WTC11 (cell line): ENCODE results near the gene TLR3. TPM values are rescaled to one million over a fixed set of nuclear protein-coding genes. Genes with fewer than 3 reads are reported as not detected.

Experiments
- ATAC-seq: fragments of 200-7000 bp; cut with Tn5 transposase; 2 replicates; pipeline ENCODE4 v1.10.0; 2021; ENCODE audit warnings: mild to moderate bottlenecking, moderate library complexity
- CTCF ChIA-PET: fragments of 300-600 bp; sonication (Branson Sonifier 250); formaldehyde crosslinking; loops from one replicate; lab custom pipeline; 2021; ENCODE audit warnings: antibody characterized with exemption; lab: Charles Lee
- POLR2A ChIA-PET: fragments of 350-600 bp; sonication (Branson Sonifier 250); formaldehyde crosslinking; loops from one replicate; lab custom pipeline; 2021; ENCODE audit warnings: antibody characterized with exemption; lab: Charles Lee
- DNase-seq: peaks from one replicate; pipeline ENCODE4 v3.0.0; 2021; ENCODE audit warnings: low spot score
- H3K27ac Mint-ChIP-seq: 2 replicates; pipeline ENCODE4 v1.8.0; 2021; ENCODE audit warnings: mixed read lengths
- H3K27me3 Mint-ChIP-seq: 2 replicates; pipeline ENCODE4 v1.8.0; 2021; ENCODE audit warnings: low read depth, mild to moderate bottlenecking, moderate library complexity, mixed read lengths
- H3K36me3 Mint-ChIP-seq: 2 replicates; pipeline ENCODE4 v1.8.0; 2021; ENCODE audit warnings: mixed read lengths
- H3K4me1 Mint-ChIP-seq: 2 replicates; pipeline ENCODE4 v1.8.0; 2022; ENCODE audit warnings: mixed read lengths
- H3K4me3 Mint-ChIP-seq: 2 replicates; pipeline ENCODE4 v1.8.0; 2021; ENCODE audit warnings: mild to moderate bottlenecking, moderate library complexity, mixed read lengths
- H3K9me3 Mint-ChIP-seq: 2 replicates; pipeline ENCODE4 v1.8.0; 2021; ENCODE audit warnings: mixed read lengths
- ELF4 ChIP-seq: sonication (generic); formaldehyde crosslinking; IDR thresholded peaks from 2 replicates; pipeline ENCODE4 v1.8.1; 2022; ENCODE audit warnings: low read depth, mild to moderate bottlenecking, moderate library complexity, missing genetic modification reagents
- EMX1 ChIP-seq: fragments of 250-450 bp; sonication (Bioruptor Pico); IDR thresholded peaks from 2 replicates; pipeline ENCODE4 v1.8.0; 2021; ENCODE audit warnings: mild to moderate bottlenecking
- ESRRA ChIP-seq: sonication (generic); formaldehyde crosslinking; IDR thresholded peaks from 2 replicates; pipeline ENCODE4 v1.8.1; 2022; ENCODE audit warnings: mild to moderate bottlenecking, missing genetic modification reagents, borderline replicate concordance
- FOXK1 ChIP-seq: sonication (generic); formaldehyde crosslinking; IDR thresholded peaks from 2 replicates; pipeline ENCODE4 v1.8.0; 2022; ENCODE audit warnings: mild to moderate bottlenecking, moderate library complexity, missing genetic modification reagents
- FOXP4 ChIP-seq: sonication (generic); formaldehyde crosslinking; IDR thresholded peaks from 2 replicates; pipeline ENCODE4 v1.8.0; 2022; ENCODE audit warnings: mild to moderate bottlenecking, missing genetic modification reagents
- IRF2 ChIP-seq: sonication (generic); formaldehyde crosslinking; IDR thresholded peaks from 2 replicates; pipeline ENCODE4 v1.8.0; 2022; ENCODE audit warnings: low read depth, missing genetic modification reagents, borderline replicate concordance
- JAZF1 ChIP-seq: fragments of 250-450 bp; sonication (Bioruptor Pico); IDR thresholded peaks from 2 replicates; pipeline ENCODE4 v1.9.0; 2021; ENCODE audit warnings: moderate library complexity, mild to moderate bottlenecking, inconsistent platforms
- JUN ChIP-seq: sonication (generic); formaldehyde crosslinking; IDR thresholded peaks from 2 replicates; pipeline ENCODE4 v1.8.0; 2023; ENCODE audit warnings: mild to moderate bottlenecking, missing genetic modification reagents
- MLX ChIP-seq: sonication (generic); formaldehyde crosslinking; IDR thresholded peaks from 2 replicates; pipeline ENCODE4 v1.8.1; 2023; ENCODE audit warnings: mild to moderate bottlenecking, missing genetic modification reagents, moderate library complexity
- MYBL2 ChIP-seq: sonication (generic); formaldehyde crosslinking; IDR thresholded peaks from 2 replicates; pipeline ENCODE4 v1.8.1; 2023; ENCODE audit warnings: mild to moderate bottlenecking, moderate library complexity, missing genetic modification reagents
- NFE2L1 ChIP-seq: sonication (generic); formaldehyde crosslinking; IDR thresholded peaks from 2 replicates; pipeline ENCODE4 v1.8.1; 2023; ENCODE audit warnings: missing genetic modification reagents
- NR2C2 ChIP-seq: sonication (generic); formaldehyde crosslinking; IDR thresholded peaks from 2 replicates; pipeline ENCODE4 v1.8.0; 2022; ENCODE audit warnings: mild to moderate bottlenecking, missing genetic modification reagents
- NR3C1 ChIP-seq: sonication (generic); formaldehyde crosslinking; conservative IDR thresholded peaks from 2 replicates; pipeline ENCODE4 v1.8.1; 2023; ENCODE audit warnings: low read depth, mild to moderate bottlenecking, missing genetic modification reagents
- PRRX2 ChIP-seq: fragments of 250-450 bp; sonication (Bioruptor Pico); IDR thresholded peaks from 2 replicates; pipeline ENCODE4 v1.8.0; 2021; ENCODE audit warnings: mild to moderate bottlenecking
- TEAD1 ChIP-seq: sonication (generic); formaldehyde crosslinking; IDR thresholded peaks from 2 replicates; pipeline ENCODE4 v1.8.0; 2022; ENCODE audit warnings: mild to moderate bottlenecking, missing genetic modification reagents
- TP53 ChIP-seq: sonication (generic); formaldehyde crosslinking; IDR thresholded peaks from 2 replicates; pipeline ENCODE4 v1.8.1; 2023; ENCODE audit warnings: mild to moderate bottlenecking, missing genetic modification reagents
- ZBTB21 ChIP-seq: sonication (generic); formaldehyde crosslinking; IDR thresholded peaks from 2 replicates; pipeline ENCODE4 v1.8.1; 2023; ENCODE audit warnings: mild to moderate bottlenecking, missing genetic modification reagents, borderline replicate concordance
- ZNF138 ChIP-seq: sonication (generic); formaldehyde crosslinking; conservative IDR thresholded peaks from 2 replicates; pipeline ENCODE4 v1.8.1; 2022; ENCODE audit warnings: mild to moderate bottlenecking, moderate library complexity, missing genetic modification reagents
- total RNA-seq: library from RNA; stranded (reverse); gene quantifications from 3 replicates; pipeline ENCODE4 v1.2.3, GENCODE V29; 2021
- TF ChIP-seq, protein P1 (sequence below): sonication (generic); formaldehyde crosslinking; conservative IDR thresholded peaks from 2 replicates; pipeline ENCODE4 v1.8.1; 2023; ENCODE audit warnings: mild to moderate bottlenecking, low read depth, missing genetic modification reagents, moderate library complexity
- TF ChIP-seq, protein P2 (sequence below): sonication (generic); formaldehyde crosslinking; IDR thresholded peaks from 2 replicates; pipeline ENCODE4 v1.8.0; 2023; ENCODE audit warnings: missing genetic modification reagents
- TF ChIP-seq, protein P3 (sequence below): fragments of 250-450 bp; sonication (Bioruptor Pico); IDR thresholded peaks from 2 replicates; pipeline ENCODE4 v1.9.0; 2021; ENCODE audit warnings: mild to moderate bottlenecking

Gene TLR3
- total RNA-seq, 1 experiment from 2014 or later, result 1.8 TPM

DNA sequence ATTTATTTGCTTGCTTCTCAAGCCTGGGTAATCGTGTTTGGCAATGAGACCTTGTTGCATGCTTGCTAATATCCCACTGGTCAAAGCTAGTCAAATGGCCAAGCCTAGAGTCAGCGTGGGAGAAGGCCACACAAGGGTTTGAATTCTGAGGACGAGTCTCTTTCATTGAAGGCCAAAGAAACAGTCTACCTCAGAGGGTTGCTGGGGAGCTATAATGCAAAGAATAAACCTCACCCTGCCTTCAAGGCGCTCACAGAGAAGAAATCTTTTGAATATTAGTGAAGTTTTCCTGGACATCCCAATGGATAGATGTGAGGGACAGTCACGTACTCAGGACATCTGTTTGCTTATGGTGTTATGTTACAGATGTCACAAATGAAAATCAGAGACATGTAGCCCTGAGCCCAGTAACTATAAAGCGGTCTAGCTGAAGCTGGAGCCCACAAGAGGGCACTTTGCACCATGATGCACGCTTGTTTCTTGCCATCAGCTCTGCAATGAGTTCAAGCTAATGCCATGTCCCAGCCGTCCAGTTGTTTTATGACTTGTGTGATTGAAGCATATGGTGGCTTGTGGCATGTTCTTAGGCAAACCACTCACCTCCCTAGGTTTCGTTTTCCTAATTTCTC, 1.1 kb upstream of the TLR3 start (continued):
- TF ChIP-seq, protein P1, sequence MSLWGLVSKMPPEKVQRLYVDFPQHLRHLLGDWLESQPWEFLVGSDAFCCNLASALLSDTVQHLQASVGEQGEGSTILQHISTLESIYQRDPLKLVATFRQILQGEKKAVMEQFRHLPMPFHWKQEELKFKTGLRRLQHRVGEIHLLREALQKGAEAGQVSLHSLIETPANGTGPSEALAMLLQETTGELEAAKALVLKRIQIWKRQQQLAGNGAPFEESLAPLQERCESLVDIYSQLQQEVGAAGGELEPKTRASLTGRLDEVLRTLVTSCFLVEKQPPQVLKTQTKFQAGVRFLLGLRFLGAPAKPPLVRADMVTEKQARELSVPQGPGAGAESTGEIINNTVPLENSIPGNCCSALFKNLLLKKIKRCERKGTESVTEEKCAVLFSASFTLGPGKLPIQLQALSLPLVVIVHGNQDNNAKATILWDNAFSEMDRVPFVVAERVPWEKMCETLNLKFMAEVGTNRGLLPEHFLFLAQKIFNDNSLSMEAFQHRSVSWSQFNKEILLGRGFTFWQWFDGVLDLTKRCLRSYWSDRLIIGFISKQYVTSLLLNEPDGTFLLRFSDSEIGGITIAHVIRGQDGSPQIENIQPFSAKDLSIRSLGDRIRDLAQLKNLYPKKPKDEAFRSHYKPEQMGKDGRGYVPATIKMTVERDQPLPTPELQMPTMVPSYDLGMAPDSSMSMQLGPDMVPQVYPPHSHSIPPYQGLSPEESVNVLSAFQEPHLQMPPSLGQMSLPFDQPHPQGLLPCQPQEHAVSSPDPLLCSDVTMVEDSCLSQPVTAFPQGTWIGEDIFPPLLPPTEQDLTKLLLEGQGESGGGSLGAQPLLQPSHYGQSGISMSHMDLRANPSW (CRISPR knock-in tag), result no peak
- TF ChIP-seq JAZF1 (CRISPR knock-in tag), result no peak
- no peak for TF ChIP-seq ESRRA (CRISPR knock-in tag)
- TF ChIP-seq FOXP4 (CRISPR knock-in tag), result no peak
- no peak for TF ChIP-seq NR3C1 (CRISPR knock-in tag)
- TF ChIP-seq IRF2 (CRISPR knock-in tag), result no peak

- H3K36me3 Mint-ChIP-seq, result no peaks in the 10 kb centered on the region
- peaks cover 15% of the 10 kb centered on the region for H3K4me1 Mint-ChIP-seq
- H3K27ac Mint-ChIP-seq, result no peak overlapping the region; the same call in 1 of the 2 replicates
- no peaks in the 10 kb centered on the region for H3K27me3 Mint-ChIP-seq
- ChIA-PET POLR2A (no interaction called here), CTCF (interaction anchor here (0.6 to 4.3 kb wide), 3 partner anchors 41 to 67 kb away, joined by 3 to 71 read pairs (median 38); no protein-coding TSS in a partner anchor)
- ATAC-seq, result no peak
- H3K9me3 Mint-ChIP-seq, result no peaks in the 10 kb centered on the region
- H3K4me3 Mint-ChIP-seq, result no peak overlapping the region
- no peak for DNase-seq
- no peak for TF ChIP-seq FOXK1
- TF ChIP-seq NFE2L1 (CRISPR knock-in tag), result no peak
- no peak for TF ChIP-seq ZBTB21 (CRISPR knock-in tag)
- no peak for TF ChIP-seq NR2C2 (CRISPR knock-in tag)
- TF ChIP-seq PRRX2 (CRISPR knock-in tag), result no peak
- no peak for TF ChIP-seq TEAD1 (CRISPR knock-in tag)
- TF ChIP-seq, protein P2, sequence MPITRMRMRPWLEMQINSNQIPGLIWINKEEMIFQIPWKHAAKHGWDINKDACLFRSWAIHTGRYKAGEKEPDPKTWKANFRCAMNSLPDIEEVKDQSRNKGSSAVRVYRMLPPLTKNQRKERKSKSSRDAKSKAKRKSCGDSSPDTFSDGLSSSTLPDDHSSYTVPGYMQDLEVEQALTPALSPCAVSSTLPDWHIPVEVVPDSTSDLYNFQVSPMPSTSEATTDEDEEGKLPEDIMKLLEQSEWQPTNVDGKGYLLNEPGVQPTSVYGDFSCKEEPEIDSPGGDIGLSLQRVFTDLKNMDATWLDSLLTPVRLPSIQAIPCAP, result no peak
- no peak for TF ChIP-seq JUN (CRISPR knock-in tag)
- TF ChIP-seq EMX1 (CRISPR knock-in tag), result no peak
- TF ChIP-seq FOXP4 (CRISPR knock-in tag), result no peak
- no peak for TF ChIP-seq MLX (CRISPR knock-in tag)
- TF ChIP-seq, protein P1 (CRISPR knock-in tag), result no peak
- TF ChIP-seq MYBL2 (CRISPR knock-in tag), result no peak
- TF ChIP-seq TP53 (CRISPR knock-in tag), result no peak
- TF ChIP-seq ELF4, result no peak
- no peak for TF ChIP-seq ZNF138 (CRISPR knock-in tag)
- TF ChIP-seq, protein P3, sequence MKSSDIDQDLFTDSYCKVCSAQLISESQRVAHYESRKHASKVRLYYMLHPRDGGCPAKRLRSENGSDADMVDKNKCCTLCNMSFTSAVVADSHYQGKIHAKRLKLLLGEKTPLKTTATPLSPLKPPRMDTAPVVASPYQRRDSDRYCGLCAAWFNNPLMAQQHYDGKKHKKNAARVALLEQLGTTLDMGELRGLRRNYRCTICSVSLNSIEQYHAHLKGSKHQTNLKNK, result no peak
Observed at GRCh38 chr4:186069729-186070128, 773 bp downstream of the TLR3 start.
